NCI-H2107 treated with DMSO at 0.1 percent for 48 hours (cell line): ENCODE measurements around the gene GOLGA8T.
"Not testable (repeated sequence)": the region's sequence is repeated elsewhere in the genome, so short reads cannot be mapped to it uniquely, and the experiment has no call there.

Source experiments
- DNase-seq: peaks from one replicate; lab custom pipeline; 2025; ENCODE audit not compliant: unreplicated experiment; lab: John Stamatoyannopoulos, UW

Gene GOLGA8T, protein sequence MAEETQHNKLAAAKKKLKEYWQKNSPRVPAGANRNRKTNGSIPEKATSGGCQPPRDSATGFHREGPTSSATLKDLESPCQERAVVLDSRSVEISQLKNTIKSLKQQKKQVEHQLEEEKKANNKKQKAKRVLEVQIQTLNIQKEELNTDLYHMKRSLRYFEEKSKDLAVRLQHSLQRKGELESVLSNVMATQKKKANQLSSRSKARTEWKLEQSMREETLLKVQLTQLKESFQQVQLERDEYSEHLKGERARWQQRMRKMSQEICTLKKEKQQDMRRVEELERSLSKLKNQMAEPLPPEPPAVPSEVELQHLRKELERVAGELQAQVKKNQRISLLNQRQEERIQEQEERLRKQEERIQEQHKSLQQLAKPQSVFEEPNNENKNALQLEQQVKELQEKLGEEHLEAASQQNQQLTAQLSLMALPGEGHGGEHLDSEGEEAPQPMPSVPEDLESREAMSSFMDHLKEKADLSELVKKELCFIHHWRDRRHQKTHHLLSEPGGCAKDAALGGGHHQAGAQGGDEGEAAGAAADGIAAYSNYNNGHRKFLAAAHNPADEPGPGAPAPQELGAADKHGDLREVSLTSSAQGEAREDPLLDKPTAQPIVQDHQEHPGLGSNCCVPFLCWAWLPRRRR

DNA sequence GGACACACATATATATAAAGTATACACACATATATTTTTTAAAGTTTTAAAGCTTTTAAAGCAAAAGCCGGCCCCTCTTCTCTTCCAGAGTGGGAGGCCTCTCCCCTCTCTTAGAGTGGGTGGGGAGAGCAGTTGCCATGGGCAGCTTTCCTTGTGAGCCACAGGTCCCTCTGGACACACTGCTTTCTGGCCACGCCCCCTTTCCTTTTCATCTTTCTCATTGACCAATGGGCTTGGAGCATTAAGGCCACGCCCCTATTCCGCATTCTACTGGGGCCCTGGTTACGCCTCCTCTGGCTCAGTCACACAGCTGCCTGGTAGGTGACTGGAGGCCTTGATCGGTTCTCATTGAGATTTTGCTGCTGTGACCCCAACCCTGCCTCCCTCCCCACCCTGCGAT lies at the start of gene GOLGA8T:
Gene GOLGA8T (plus strand): TSS at position 301 of the 400 bp plus-strand sequence. CDS start 98 bp downstream, at position 399.
- not testable (repeated sequence) for DNase-seq

GRCh38 chr15:30097827-30098226 lies 37.0 kb upstream of the GOLGA8T start:
- DNase-seq: not testable (repeated sequence)

DNA sequence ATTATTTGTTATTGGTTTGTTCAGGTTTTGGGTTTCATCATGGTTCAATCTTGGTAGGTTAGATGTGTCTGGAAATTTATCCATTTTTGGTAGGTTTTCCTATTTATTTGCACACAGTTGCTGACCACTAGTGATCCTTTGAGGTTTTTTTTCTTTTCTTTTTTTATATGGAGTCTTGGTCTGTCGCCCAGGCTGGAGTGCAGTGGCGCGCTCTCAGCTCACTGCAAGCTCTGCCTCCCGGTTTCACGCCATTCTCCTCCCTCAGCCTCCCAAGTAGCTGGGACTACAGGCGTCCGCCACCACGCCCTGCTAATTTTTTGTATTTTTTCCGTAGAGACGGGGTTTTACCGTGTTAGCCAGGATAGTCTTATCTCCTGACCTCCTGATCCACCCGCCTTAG lies 32.0 kb upstream of the GOLGA8T start:
- not testable (repeated sequence) for DNase-seq

GRCh38 chr15:30103941-30104507 lies 30.8 kb upstream of the GOLGA8T start:
- not testable (repeated sequence) for DNase-seq

- DNase-seq: not testable (repeated sequence)
These were observed 24.3 kb upstream of the GOLGA8T start for GRCh38 chr15:30110591-30110990.

GRCh38 chr15:30130066-30130465 lies 4.8 kb upstream of the GOLGA8T start:
- not testable (repeated sequence) for DNase-seq

- not testable (repeated sequence) for DNase-seq
These were observed 8.4 kb downstream of the GOLGA8T start for GRCh38 chr15:30143246-30143645.

GRCh38 chr15:30149891-30150290 lies 15.0 kb downstream of the GOLGA8T start:
- not testable (repeated sequence) for DNase-seq

- not testable (repeated sequence) for DNase-seq
These were observed 27.9 kb downstream of the GOLGA8T start for GRCh38 chr15:30162479-30163357.

GRCh38 chr15:30163759-30164158 lies 28.9 kb downstream of the GOLGA8T start:
- DNase-seq: not testable (repeated sequence)

DNA sequence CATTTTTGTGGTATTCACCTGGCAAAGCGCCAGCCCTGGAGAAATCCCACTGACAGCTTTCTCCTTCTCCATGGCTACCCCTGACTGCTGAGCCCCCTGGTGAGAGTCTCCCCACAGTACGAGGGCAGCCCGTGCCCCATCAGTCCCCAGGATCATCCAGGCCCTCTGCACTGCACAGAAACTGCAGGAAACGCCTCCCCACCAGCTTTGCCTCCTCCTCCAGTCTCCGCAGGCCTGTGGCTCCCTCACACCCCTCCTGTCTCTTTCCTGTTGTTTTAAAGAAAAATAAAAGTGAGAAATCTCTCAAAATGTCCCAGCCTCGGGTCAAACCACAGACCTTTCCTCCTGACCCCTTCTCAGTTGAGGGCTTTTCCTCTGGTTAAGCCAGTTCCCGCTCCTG lies 29.4 kb downstream of the GOLGA8T start:
- not testable (repeated sequence) for DNase-seq

DNA sequence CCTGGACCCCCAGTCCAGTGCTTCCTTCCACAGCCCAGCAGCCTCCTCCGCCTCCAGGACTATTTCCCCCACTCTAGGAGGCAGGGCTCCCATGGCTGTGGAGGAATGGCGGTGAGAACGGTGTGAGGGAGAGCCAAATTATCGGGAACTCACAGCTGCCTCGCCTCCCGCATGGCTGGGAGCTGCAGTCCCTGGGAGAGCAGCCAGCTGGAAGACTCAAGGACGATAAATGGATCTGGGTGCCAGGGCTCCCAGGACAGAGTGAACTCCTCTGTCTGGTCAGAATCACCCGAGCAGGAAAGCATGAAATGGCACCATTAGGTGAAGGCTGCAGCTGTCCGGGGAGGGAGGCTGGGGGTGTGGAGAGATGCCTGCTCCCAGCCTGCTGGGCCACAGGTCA lies 32.6 kb downstream of the GOLGA8T start:
- not testable (repeated sequence) for DNase-seq

- DNase-seq: not testable (repeated sequence)
These were observed 33.0 kb downstream of the GOLGA8T start for GRCh38 chr15:30167886-30168285.

- DNase-seq: not testable (repeated sequence)
These were observed 36.6 kb downstream of the GOLGA8T start for GRCh38 chr15:30171452-30171851.

DNA sequence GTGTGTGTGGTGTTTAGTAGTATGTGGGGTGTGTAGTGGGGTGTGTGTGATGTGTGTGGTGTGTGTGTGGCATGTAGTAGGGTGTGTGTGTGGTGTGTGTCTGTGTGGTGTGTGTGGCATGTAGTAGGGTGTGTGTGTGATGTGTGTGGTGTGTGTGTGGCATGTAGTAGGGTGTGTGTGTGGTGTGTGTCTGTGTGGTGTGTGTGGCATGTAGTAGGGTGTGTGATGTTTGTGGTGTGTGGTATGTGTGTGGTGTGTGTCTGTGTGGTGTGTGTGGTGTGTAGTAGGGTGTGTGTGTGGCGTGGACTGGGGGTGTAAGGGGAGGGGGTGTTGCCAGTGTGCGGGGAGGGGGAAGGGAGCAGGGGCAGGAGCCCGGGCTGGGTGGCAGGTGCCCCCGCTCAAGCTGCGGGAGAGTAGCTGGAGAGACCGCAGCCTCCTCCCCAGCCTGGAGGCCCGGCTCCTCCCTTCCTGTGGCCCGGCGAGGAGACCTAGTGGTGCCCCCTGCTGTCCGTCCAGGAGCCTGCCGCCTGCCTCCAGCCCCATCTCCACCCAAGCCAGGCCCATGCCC lies 38.3 kb downstream of the GOLGA8T start:
- DNase-seq: not testable (repeated sequence)

- DNase-seq: not testable (repeated sequence)
These were observed 40.4 kb downstream of the GOLGA8T start for GRCh38 chr15:30175291-30175690.

DNA sequence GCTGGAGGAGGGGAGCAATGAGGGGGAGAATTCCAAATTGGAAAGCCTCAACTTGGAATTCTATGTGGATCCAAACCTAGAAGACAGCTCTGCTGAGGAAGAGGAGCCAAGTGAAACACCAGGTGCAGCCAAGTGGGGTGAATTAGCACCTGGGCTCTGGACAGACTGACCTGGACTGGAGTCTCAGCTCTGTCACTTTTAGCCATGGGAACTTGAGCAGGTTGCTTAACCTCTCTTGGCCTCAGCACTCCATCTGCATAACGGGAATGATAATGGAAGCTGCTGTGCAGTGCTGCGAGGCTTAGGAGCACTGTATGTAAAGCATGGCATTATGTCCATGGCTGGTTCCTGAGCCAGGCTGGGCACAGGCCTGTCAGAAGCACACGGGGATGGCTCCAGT lies 41.8 kb downstream of the GOLGA8T start:
- DNase-seq: not testable (repeated sequence)

- DNase-seq: not testable (repeated sequence)
These were observed 45.0 kb downstream of the GOLGA8T start for GRCh38 chr15:30179814-30180213.

DNA sequence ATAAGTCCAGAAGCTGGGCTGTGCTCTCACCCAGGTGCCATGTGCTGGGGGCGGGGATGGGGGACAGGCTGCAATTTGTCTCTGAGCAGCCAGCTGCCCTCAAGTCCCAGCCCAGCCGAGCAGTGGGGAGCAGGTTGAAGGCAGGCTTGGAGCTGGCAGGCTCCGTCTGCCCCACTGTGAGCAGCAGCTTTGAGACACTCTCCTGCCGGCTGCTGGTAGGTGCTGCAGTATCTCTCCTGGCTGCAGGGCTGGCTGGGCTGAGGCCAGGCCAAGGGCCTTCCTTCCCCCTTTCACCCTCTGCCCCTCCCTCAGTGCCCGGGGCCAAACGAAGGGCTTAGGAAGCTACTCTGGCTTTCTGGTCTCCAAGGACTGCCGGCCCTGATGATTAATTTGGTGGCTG lies 50.6 kb downstream of the GOLGA8T start:
- not testable (repeated sequence) for DNase-seq

GRCh38 chr15:30187429-30187828 lies 52.6 kb downstream of the GOLGA8T start:
- not testable (repeated sequence) for DNase-seq
